Skeletal muscle satellite cell (primary cell): Measurements from ENCODE around the gene F5.

ENCODE experiments used
- H3K27me3 ChIP-seq: 2 replicates; pipeline ENCODE4 v1.7.0; 2013; ENCODE audit warnings: low read length; ENCODE audit not compliant: control insufficient read depth, insufficient read depth
- H3K36me3 ChIP-seq: 2 replicates; pipeline ENCODE4 v1.7.0; 2013; ENCODE audit warnings: mild to moderate bottlenecking, control low read depth, low read length; ENCODE audit not compliant: insufficient read depth
- H3K4me1 ChIP-seq: 2 replicates; pipeline ENCODE4 v1.7.0; 2013; ENCODE audit warnings: low read length; ENCODE audit not compliant: control insufficient read depth, insufficient read depth
- H3K4me2 ChIP-seq: 2 replicates; pipeline ENCODE4 v1.7.0; 2013; ENCODE audit warnings: mild to moderate bottlenecking, low read length
- H3K4me3 ChIP-seq: 2 replicates; pipeline ENCODE4 v1.7.0; 2013; ENCODE audit warnings: low read length
- H3K9ac ChIP-seq: 2 replicates; pipeline ENCODE4 v1.7.0; 2013; ENCODE audit warnings: mild to moderate bottlenecking, low read depth, low read length, moderate library complexity
- H3K9me3 ChIP-seq: replicated peaks from 2 replicates; pipeline ENCODE4 v1.7.0; 2013; ENCODE audit warnings: mild to moderate bottlenecking, control low read depth, low read length

F5 gene

GRCh38 chr1:169495046-169495775 lies 91.1 kb downstream of the F5 start:
- Histone ChIP-seq H3K4me1 (peaks cover 8% of the 10 kb centered on the region), H3K4me3 (no peak overlapping the region), H3K36me3 (no peaks in the 10 kb centered on the region), H3K27me3 (no peaks in the 10 kb centered on the region), H3K9ac (no peak overlapping the region), H3K9me3 (no peaks in the 10 kb centered on the region), H3K4me2 (no peak overlapping the region)

- Histone ChIP-seq H3K9ac (no peak overlapping the region), H3K4me1 (peaks cover 8% of the 10 kb centered on the region), H3K36me3 (no peaks in the 10 kb centered on the region), H3K4me3 (no peak overlapping the region), H3K27me3 (no peaks in the 10 kb centered on the region), H3K9me3 (no peaks in the 10 kb centered on the region), H3K4me2 (no peak overlapping the region)
Observed at GRCh38 chr1:169494343-169494742, 91.9 kb downstream of the F5 start.

GRCh38 chr1:169493251-169493650 lies 93.0 kb downstream of the F5 start:
- Histone ChIP-seq H3K4me1 (peaks cover 9% of the 10 kb centered on the region), H3K36me3 (no peaks in the 10 kb centered on the region), H3K4me2 (no peak overlapping the region), H3K4me3 (no peak overlapping the region), H3K9me3 (no peaks in the 10 kb centered on the region), H3K9ac (no peak overlapping the region), H3K27me3 (no peaks in the 10 kb centered on the region)

- Histone ChIP-seq H3K4me1 (peaks cover 23% of the 10 kb centered on the region), H3K4me2 (no peak overlapping the region), H3K27me3 (no peaks in the 10 kb centered on the region), H3K9ac (no peak overlapping the region), H3K9me3 (no peaks in the 10 kb centered on the region), H3K4me3 (no peak overlapping the region), H3K36me3 (no peaks in the 10 kb centered on the region)
Observed at GRCh38 chr1:169491845-169492281, 94.4 kb downstream of the F5 start.

GRCh38 chr1:169488157-169488556 lies 98.1 kb downstream of the F5 start:
- Histone ChIP-seq H3K4me1 (peaks cover 46% of the 10 kb centered on the region), H3K36me3 (no peaks in the 10 kb centered on the region), H3K9me3 (no peaks in the 10 kb centered on the region), H3K4me3 (peak overlapping the region; percentile 83), H3K4me2 (peak overlapping the region; percentile 86), H3K9ac (no peak overlapping the region), H3K27me3 (no peaks in the 10 kb centered on the region)

- peak overlapping the region; percentile 86 for H3K4me2 ChIP-seq
Observed at GRCh38 chr1:169487561-169487960, 98.7 kb downstream of the F5 start.

GRCh38 chr1:169487133-169487532 lies 99.1 kb downstream of the F5 start:
- H3K27me3 ChIP-seq, result no peaks in the 10 kb centered on the region
- peaks cover 50% of the 10 kb centered on the region for H3K4me1 ChIP-seq
- peak overlapping the region; percentile 83 for H3K4me3 ChIP-seq
- H3K36me3 ChIP-seq, result no peaks in the 10 kb centered on the region
- H3K9ac ChIP-seq, result peak overlapping the region; percentile 94
- peak overlapping the region; percentile 86 for H3K4me2 ChIP-seq
- no peaks in the 10 kb centered on the region for H3K9me3 ChIP-seq

More at GRCh38 chr1:169487561-169487960, 98.7 kb downstream of the F5 start:
- Histone ChIP-seq H3K9me3 (no peaks in the 10 kb centered on the region), H3K27me3 (no peaks in the 10 kb centered on the region), H3K36me3 (no peaks in the 10 kb centered on the region), H3K9ac (peak overlapping the region; percentile 94), H3K4me3 (peak overlapping the region; percentile 83), H3K4me1 (peaks cover 51% of the 10 kb centered on the region)

GRCh38 chr1:169486281-169487051 lies 99.8 kb downstream of the F5 start:
- Histone ChIP-seq H3K9ac (peak overlapping the region; percentile 94), H3K4me1 (peaks cover 44% of the 10 kb centered on the region), H3K9me3 (no peaks in the 10 kb centered on the region), H3K4me3 (peak overlapping the region; percentile 83), H3K27me3 (no peaks in the 10 kb centered on the region), H3K36me3 (no peaks in the 10 kb centered on the region), H3K4me2 (peak overlapping the region; percentile 86)

- Histone ChIP-seq H3K4me1 (peaks cover 44% of the 10 kb centered on the region), H3K4me3 (peak within 1 kb of the TSS; percentile 83), H3K36me3 (no peaks in the 10 kb centered on the region), H3K9ac (peak within 1 kb of the TSS; percentile 94), H3K9me3 (no peaks in the 10 kb centered on the region), H3K4me2 (peak within 1 kb of the TSS; percentile 86), H3K27me3 (no peaks in the 10 kb centered on the region)
Observed at GRCh38 chr1:169485431-169486280, 100.6 kb downstream of the F5 start, which contains the start of gene SLC19A2. TSS of gene SLC19A2 (minus strand) at chr1:169485944. CDS start at chr1:169485766, 178 bp downstream.

GRCh38 chr1:169484683-169485430 lies 101.4 kb downstream of the F5 start:
- Histone ChIP-seq H3K36me3 (no peaks in the 10 kb centered on the region), H3K4me1 (peaks cover 44% of the 10 kb centered on the region), H3K4me2 (peak overlapping the region; percentile 86), H3K27me3 (no peaks in the 10 kb centered on the region), H3K9ac (peak overlapping the region; percentile 94), H3K4me3 (peak overlapping the region; percentile 83), H3K9me3 (no peaks in the 10 kb centered on the region)
